ENCODE results near the gene LAIR2. TPM values are rescaled to one million over a fixed set of nuclear protein-coding genes. Genes with fewer than 3 reads are reported as not detected.

Gene LAIR2
- total and polyA plus RNA-seq, 2 of the 13 experiments (the other 11 are each of a cell fraction or from before 2014, with no cell fraction given): 1.3 to 1.9 TPM

- Histone ChIP-seq H3K27ac (ENCODE audit: extremely low read length, insufficient read depth, low read length) (no peak within 1 kb of the TSS), H2AFZ (ENCODE audit: low read length) (no peak within 1 kb of the TSS), H4K20me1 (ENCODE audit: insufficient read depth, low read length) (no peaks in the 10 kb centered on the region), H3K9ac (ENCODE audit: insufficient read depth, low read depth, low read length) (no peak within 1 kb of the TSS), H3K4me3 (replicated peaks in 1 of 3; ENCODE audit: insufficient read depth in 1 of 3, low read depth in 2 of 3, low read length in 3 of 3) (peak within 1 kb of the TSS; percentile 12 to 51 (median 40); a peak in 2 of 6 replicates), H3K79me2 (ENCODE audit: insufficient read depth, low read length) (no peaks in the 10 kb centered on the region), H3K4me2 (ENCODE audit: low read depth, low read length) (peak within 1 kb of the TSS; percentile 64), H3K36me3 (replicated peaks in 1 of 2; ENCODE audit: control insufficient read depth in 1 of 2, insufficient read depth in 2 of 2, low read length in 2 of 2) (no peaks in the 10 kb centered on the region), H3K9me3 (ENCODE audit: low read length) (no peaks in the 10 kb centered on the region), H3K27me3 (ENCODE audit: control insufficient read depth in 1 of 2, insufficient read depth in 2 of 2, low read length in 2 of 2) (no peaks in the 10 kb centered on the region; a peak in 1 of 5 replicates), H3K4me1 (ENCODE audit: insufficient read depth, low read length) (peaks cover 39% of the 10 kb centered on the region)
- ATAC-seq (peak; percentile 53), FAIRE-seq (no peak), DNase-seq (ENCODE audit: low spot score) (no peak)
- no TSS peak for BruUV-seq (replicated peaks)
- 9% methylated on average over 14 of the region's 14 CpGs for WGBS (ENCODE audit: low lambda C conversion rate)
- ChIA-PET POLR2A (interaction anchor here (0.7 to 1.3 kb wide), 3 partner anchors 10 to 53 kb away, joined by 3 to 10 read pairs (median 3); partner anchors contain the start of gene LENG9), CTCF (ENCODE audit: low intra/inter-chr PET ratio, low total read pairs) (no interaction called here)
- in situ Hi-C loops (cut with HindIII; ENCODE audit: extremely low pct_ligation_motif_present, low pct_unique_long_range_greater_than_20kb) (loop anchor here (10.0 kb wide), 1 partner anchor 202 kb away; no protein-coding TSS in a partner anchor), intact Hi-C loops (cut with micrococcal nuclease; ENCODE audit: unreplicated experiment) (no loop called here)
- TF ChIP-seq ZNF512B (CRISPR knock-in tag; IDR thresholded peaks at IDR 0.05; ENCODE audit: borderline replicate concordance): no peak
- TF ChIP-seq BHLHE40 (IDR thresholded peaks at IDR 0.05; ENCODE audit: low read length): no peak
- no peak for TF ChIP-seq KDM6A (CRISPR knock-in tag; IDR thresholded peaks at IDR 0.05; ENCODE audit: low read depth)
- TF ChIP-seq ZNF674 (CRISPR knock-in tag; IDR thresholded peaks at IDR 0.05; ENCODE audit: low read depth): no peak
- TF ChIP-seq ZNF225 (CRISPR knock-in tag; IDR thresholded peaks at IDR 0.05): no peak
- TF ChIP-seq, protein P1, sequence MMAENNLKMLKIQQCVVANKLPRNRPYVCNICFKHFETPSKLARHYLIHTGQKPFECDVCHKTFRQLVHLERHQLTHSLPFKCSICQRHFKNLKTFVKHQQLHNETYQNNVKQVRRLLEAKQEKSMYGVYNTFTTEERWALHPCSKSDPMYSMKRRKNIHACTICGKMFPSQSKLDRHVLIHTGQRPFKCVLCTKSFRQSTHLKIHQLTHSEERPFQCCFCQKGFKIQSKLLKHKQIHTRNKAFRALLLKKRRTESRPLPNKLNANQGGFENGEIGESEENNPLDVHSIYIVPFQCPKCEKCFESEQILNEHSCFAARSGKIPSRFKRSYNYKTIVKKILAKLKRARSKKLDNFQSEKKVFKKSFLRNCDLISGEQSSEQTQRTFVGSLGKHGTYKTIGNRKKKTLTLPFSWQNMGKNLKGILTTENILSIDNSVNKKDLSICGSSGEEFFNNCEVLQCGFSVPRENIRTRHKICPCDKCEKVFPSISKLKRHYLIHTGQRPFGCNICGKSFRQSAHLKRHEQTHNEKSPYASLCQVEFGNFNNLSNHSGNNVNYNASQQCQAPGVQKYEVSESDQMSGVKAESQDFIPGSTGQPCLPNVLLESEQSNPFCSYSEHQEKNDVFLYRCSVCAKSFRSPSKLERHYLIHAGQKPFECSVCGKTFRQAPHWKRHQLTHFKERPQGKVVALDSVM (CRISPR knock-in tag; IDR thresholded peaks at IDR 0.05): peak; percentile 67
- no peak for TF ChIP-seq ZNF639 (CRISPR knock-in tag; conservative IDR thresholded peaks at IDR 0.05)
- no peak for TF ChIP-seq NR3C1 (CRISPR knock-in tag; IDR thresholded peaks at IDR 0.05)
- peak; percentile 58; the same call in 1 of the 2 replicates for TF ChIP-seq PATZ1 (CRISPR knock-in tag; IDR thresholded peaks at IDR 0.05)
- TF ChIP-seq, protein P2, sequence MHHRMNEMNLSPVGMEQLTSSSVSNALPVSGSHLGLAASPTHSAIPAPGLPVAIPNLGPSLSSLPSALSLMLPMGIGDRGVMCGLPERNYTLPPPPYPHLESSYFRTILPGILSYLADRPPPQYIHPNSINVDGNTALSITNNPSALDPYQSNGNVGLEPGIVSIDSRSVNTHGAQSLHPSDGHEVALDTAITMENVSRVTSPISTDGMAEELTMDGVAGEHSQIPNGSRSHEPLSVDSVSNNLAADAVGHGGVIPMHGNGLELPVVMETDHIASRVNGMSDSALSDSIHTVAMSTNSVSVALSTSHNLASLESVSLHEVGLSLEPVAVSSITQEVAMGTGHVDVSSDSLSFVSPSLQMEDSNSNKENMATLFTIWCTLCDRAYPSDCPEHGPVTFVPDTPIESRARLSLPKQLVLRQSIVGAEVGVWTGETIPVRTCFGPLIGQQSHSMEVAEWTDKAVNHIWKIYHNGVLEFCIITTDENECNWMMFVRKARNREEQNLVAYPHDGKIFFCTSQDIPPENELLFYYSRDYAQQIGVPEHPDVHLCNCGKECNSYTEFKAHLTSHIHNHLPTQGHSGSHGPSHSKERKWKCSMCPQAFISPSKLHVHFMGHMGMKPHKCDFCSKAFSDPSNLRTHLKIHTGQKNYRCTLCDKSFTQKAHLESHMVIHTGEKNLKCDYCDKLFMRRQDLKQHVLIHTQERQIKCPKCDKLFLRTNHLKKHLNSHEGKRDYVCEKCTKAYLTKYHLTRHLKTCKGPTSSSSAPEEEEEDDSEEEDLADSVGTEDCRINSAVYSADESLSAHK (CRISPR knock-in tag; IDR thresholded peaks at IDR 0.05; ENCODE audit: borderline replicate concordance): no peak
- TF ChIP-seq ZNF816 (CRISPR knock-in tag; IDR thresholded peaks at IDR 0.05; ENCODE audit: borderline replicate concordance): no peak
- no peak for TF ChIP-seq ATAD3A (CRISPR knock-in tag; IDR thresholded peaks at IDR 0.05)
Observed at GRCh38 chr19:54473071-54473891, 29.4 kb upstream of the LAIR2 start, which contains the start of gene CDC42EP5. Gene CDC42EP5, minus strand, starts transcription at chr19:54473296. Its CDS starts 7,749 bp downstream, at chr19:54465547.
